Bronchial epithelial cell (primary cell): ENCODE measurements around the gene UNC45B. TPM values are rescaled to one million over a fixed set of nuclear protein-coding genes. Genes with fewer than 3 reads are reported as not detected.
"Not testable (repeated sequence)": the region's sequence is repeated elsewhere in the genome, so short reads cannot be mapped to it uniquely, and the experiment has no call there.

ENCODE experiments used
- DNase-seq: peaks from one replicate; pipeline ENCODE4 v3.0.0-alpha.2; 2010; ENCODE audit warnings: low read depth
- FAIRE-seq: peaks from 2 replicates; lab custom pipeline; 2011; peaks lifted over from hg19 to GRCh38; lab: Jason Lieb, UNC
- H3K27me3 ChIP-seq: 2 replicates; pipeline ENCODE4 v1.5.1; 2011; ENCODE audit warnings: low read length; ENCODE audit not compliant: control insufficient read depth, insufficient read depth
- H3K36me3 ChIP-seq: 2 replicates; pipeline ENCODE4 v1.5.1; 2011; ENCODE audit warnings: low read length; ENCODE audit not compliant: control insufficient read depth, insufficient read depth
- H3K4me3 ChIP-seq: 2 replicates; pipeline ENCODE4 v1.5.1; 2011; ENCODE audit warnings: mild to moderate bottlenecking, low read depth, low read length, control low read depth
- CTCF ChIP-seq: IDR thresholded peaks from 2 replicates; pipeline ENCODE4 v1.5.1; 2011; ENCODE audit warnings: mild to moderate bottlenecking, moderate library complexity, low read length, control low read depth, inconsistent platforms; ENCODE audit not compliant: insufficient read depth, severe bottlenecking
- total RNA-seq: library from RNA; depleted of rRNA; stranded (reverse); fragments of >200 nt; gene quantifications from 2 replicates; pipeline ENCODE4 v1.2.1, GENCODE V29; 2014

The UNC45B gene
- total RNA-seq, 1 donor from 2014 or later = not detected

- TF ChIP-seq CTCF = no peak
- Histone ChIP-seq H3K36me3 (no peaks in the 10 kb centered on the region), H3K27me3 (no peaks in the 10 kb centered on the region), H3K4me3 (no peak overlapping the region)
- no peak for DNase-seq
- FAIRE-seq = no peak
Observed at GRCh38 chr17:35144840-35145239, 2.8 kb upstream of the UNC45B start.

GRCh38 chr17:35146214-35146833 lies 1.3 kb upstream of the UNC45B start:
- no peak for FAIRE-seq
- peak; percentile 61 for DNase-seq
- Histone ChIP-seq H3K36me3 (no peaks in the 10 kb centered on the region), H3K27me3 (no peaks in the 10 kb centered on the region), H3K4me3 (no peak overlapping the region)
- TF ChIP-seq CTCF = no peak

- FAIRE-seq (no peak), DNase-seq (no peak)
- TF ChIP-seq CTCF = no peak
- Histone ChIP-seq H3K4me3 (no peak overlapping the region), H3K27me3 (no peaks in the 10 kb centered on the region), H3K36me3 (no peaks in the 10 kb centered on the region)
Observed at GRCh38 chr17:35148144-35148543, 527 bp downstream of the UNC45B start.

- FAIRE-seq = no peak
- no peak for DNase-seq
- no peak for TF ChIP-seq CTCF
- Histone ChIP-seq H3K36me3 (no peaks in the 10 kb centered on the region), H3K27me3 (no peaks in the 10 kb centered on the region), H3K4me3 (no peak overlapping the region)
Observed at GRCh38 chr17:35149941-35150340, 2.3 kb downstream of the UNC45B start.

- H3K4me3 ChIP-seq, H3K27me3 ChIP-seq, FAIRE-seq, H3K36me3 ChIP-seq, DNase-seq: not testable (repeated sequence)
Observed at GRCh38 chr17:35151080-35151479, 3.5 kb downstream of the UNC45B start.

GRCh38 chr17:35152421-35153140 lies 5.0 kb downstream of the UNC45B start:
- TF ChIP-seq CTCF = no peak
- no peaks in the 10 kb centered on the region for H3K27me3 ChIP-seq
- no peak for FAIRE-seq
- no peaks in the 10 kb centered on the region for H3K36me3 ChIP-seq
- DNase-seq = no peak
- no peak overlapping the region for H3K4me3 ChIP-seq
